Bronchial epithelial cell (primary cell): ENCODE measurements around the gene CTU2. TPM values are rescaled to one million over a fixed set of nuclear protein-coding genes. Genes with fewer than 3 reads are reported as not detected.

ENCODE experiments used
- DNase-seq: peaks from one replicate; pipeline ENCODE4 v3.0.0-alpha.2; 2010; ENCODE audit warnings: low read depth
- FAIRE-seq: peaks from 2 replicates; lab custom pipeline; 2011; peaks lifted over from hg19 to GRCh38; lab: Jason Lieb, UNC
- H3K27me3 ChIP-seq: 2 replicates; pipeline ENCODE4 v1.5.1; 2011; ENCODE audit warnings: low read length; ENCODE audit not compliant: control insufficient read depth, insufficient read depth
- H3K36me3 ChIP-seq: 2 replicates; pipeline ENCODE4 v1.5.1; 2011; ENCODE audit warnings: low read length; ENCODE audit not compliant: control insufficient read depth, insufficient read depth
- H3K4me3 ChIP-seq: 2 replicates; pipeline ENCODE4 v1.5.1; 2011; ENCODE audit warnings: mild to moderate bottlenecking, low read depth, low read length, control low read depth
- CTCF ChIP-seq: IDR thresholded peaks from 2 replicates; pipeline ENCODE4 v1.5.1; 2011; ENCODE audit warnings: mild to moderate bottlenecking, moderate library complexity, low read length, control low read depth, inconsistent platforms; ENCODE audit not compliant: insufficient read depth, severe bottlenecking
- total RNA-seq: library from RNA; depleted of rRNA; stranded (reverse); fragments of >200 nt; gene quantifications from 2 replicates; pipeline ENCODE4 v1.2.1, GENCODE V29; 2014

The CTU2 gene
- total RNA-seq, 1 donor from 2014 or later, result 31.1 TPM

GRCh38 chr16:88754109-88754911 lies 48.0 kb downstream of the CTU2 start:
- Histone ChIP-seq H3K4me3 (no peak overlapping the region), H3K27me3 (no peaks in the 10 kb centered on the region), H3K36me3 (peaks cover 15% of the 10 kb centered on the region)
- TF ChIP-seq CTCF, result no peak
- no peak for FAIRE-seq
- DNase-seq, result no peak

GRCh38 chr16:88754912-88755744 lies 48.8 kb downstream of the CTU2 start:
- DNase-seq (peak; percentile 73), FAIRE-seq (no peak)
- H3K36me3 ChIP-seq, result peaks cover 15% of the 10 kb centered on the region
- no peak overlapping the region for H3K4me3 ChIP-seq
- TF ChIP-seq CTCF, result peak; percentile 42
- no peaks in the 10 kb centered on the region for H3K27me3 ChIP-seq

- FAIRE-seq, result no peak
- DNase-seq, result no peak
- Histone ChIP-seq H3K27me3 (no peaks in the 10 kb centered on the region), H3K36me3 (peaks cover 13% of the 10 kb centered on the region), H3K4me3 (no peak overlapping the region)
- TF ChIP-seq CTCF, result no peak
Observed at GRCh38 chr16:88755745-88756443, 49.6 kb downstream of the CTU2 start.

- Histone ChIP-seq H3K4me3 (no peak overlapping the region), H3K36me3 (peaks cover 11% of the 10 kb centered on the region), H3K27me3 (no peaks in the 10 kb centered on the region)
- FAIRE-seq (no peak), DNase-seq (no peak)
- no peak for TF ChIP-seq CTCF
Observed at GRCh38 chr16:88758227-88758943, 52.1 kb downstream of the CTU2 start.

- FAIRE-seq (no peak), DNase-seq (no peak)
- Histone ChIP-seq H3K4me3 (no peak overlapping the region), H3K36me3 (peaks cover 13% of the 10 kb centered on the region), H3K27me3 (no peaks in the 10 kb centered on the region)
- no peak for TF ChIP-seq CTCF
Observed at GRCh38 chr16:88758944-88759244, 52.6 kb downstream of the CTU2 start.
